GM20000 (cell line): Measurements from ENCODE around the gene IRAK1.

Source experiments
- DNase-seq: peaks from one replicate; pipeline ENCODE4 v3.0.0; 2012; ENCODE audit warnings: low spot score
- TF ChIP-seq, protein P1 (sequence below): IDR thresholded peaks from 2 replicates; pipeline ENCODE4 v1.5.1; 2012; ENCODE audit warnings: mild to moderate bottlenecking, control low read depth; ENCODE audit errors: extremely low read depth, missing control alignments

The IRAK1 gene

DNA sequence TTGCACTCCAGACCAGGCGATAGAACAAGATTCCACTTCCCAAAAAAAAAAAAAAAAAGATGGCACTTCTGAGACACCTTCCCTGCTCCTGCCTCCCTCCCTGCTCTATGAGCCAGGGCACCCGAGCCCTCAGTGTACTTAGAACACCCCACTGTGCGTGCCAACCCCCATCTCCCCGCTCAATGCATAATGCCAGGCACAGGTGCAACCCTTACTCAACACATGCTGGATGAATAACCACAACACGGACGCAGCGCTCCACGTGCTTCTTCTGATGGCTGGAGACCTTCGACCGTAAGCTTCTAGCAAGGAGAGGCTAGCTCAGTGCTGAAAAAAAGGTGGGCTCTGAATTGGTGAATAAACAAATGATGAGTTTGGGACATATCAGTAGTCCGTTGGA is 19.9 kb upstream of the IRAK1 start:
- DNase-seq, result no peak
- TF ChIP-seq, protein P1, sequence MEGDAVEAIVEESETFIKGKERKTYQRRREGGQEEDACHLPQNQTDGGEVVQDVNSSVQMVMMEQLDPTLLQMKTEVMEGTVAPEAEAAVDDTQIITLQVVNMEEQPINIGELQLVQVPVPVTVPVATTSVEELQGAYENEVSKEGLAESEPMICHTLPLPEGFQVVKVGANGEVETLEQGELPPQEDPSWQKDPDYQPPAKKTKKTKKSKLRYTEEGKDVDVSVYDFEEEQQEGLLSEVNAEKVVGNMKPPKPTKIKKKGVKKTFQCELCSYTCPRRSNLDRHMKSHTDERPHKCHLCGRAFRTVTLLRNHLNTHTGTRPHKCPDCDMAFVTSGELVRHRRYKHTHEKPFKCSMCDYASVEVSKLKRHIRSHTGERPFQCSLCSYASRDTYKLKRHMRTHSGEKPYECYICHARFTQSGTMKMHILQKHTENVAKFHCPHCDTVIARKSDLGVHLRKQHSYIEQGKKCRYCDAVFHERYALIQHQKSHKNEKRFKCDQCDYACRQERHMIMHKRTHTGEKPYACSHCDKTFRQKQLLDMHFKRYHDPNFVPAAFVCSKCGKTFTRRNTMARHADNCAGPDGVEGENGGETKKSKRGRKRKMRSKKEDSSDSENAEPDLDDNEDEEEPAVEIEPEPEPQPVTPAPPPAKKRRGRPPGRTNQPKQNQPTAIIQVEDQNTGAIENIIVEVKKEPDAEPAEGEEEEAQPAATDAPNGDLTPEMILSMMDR, result no peak

DNA sequence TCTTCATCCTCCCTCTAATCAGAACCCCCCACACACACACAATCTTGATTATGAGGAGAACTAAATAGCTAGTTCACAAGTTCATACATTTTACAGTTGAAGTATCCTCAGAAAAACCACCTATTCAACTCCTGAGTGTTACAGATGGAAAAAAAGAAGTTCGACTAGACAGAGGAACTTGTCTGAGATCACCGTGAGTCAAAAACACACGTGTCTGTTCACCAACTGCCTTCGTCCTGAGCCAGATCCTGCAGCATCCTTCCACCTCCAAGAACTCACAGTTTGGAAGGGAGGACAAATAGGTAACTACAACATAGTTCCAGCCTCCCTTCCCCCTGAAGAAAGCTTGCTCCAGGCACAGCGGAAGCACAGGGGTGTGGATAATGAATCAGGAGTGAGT is 19.0 kb upstream of the IRAK1 start:
- no peak for DNase-seq
- TF ChIP-seq, protein P1, result no peak

- TF ChIP-seq, protein P1, result no peak
- DNase-seq, result no peak
Measured at GRCh38 chrX:154037754-154038153, 18.1 kb upstream of the IRAK1 start.

DNA sequence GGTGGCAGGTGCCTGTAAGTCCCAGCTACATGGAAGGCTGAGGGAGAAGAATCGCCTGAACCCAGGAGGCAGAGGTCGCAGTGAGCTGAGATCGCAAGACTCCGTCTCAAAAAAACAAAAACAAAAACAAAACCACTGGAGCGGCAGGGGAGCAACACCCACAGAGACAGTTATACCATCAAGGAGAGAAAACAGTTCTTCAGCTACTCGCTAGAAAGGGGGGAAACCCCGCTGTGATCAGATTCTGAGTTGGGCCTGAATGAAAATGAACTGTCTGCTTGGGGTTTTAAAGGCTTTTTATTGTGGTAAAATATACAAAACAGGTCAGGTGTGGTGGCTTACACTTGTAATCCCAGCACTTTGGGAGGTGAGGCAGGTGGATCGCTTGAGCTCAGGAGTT is 16.8 kb upstream of the IRAK1 start:
- peak; percentile 44 for DNase-seq
- TF ChIP-seq, protein P1, result no peak

DNA sequence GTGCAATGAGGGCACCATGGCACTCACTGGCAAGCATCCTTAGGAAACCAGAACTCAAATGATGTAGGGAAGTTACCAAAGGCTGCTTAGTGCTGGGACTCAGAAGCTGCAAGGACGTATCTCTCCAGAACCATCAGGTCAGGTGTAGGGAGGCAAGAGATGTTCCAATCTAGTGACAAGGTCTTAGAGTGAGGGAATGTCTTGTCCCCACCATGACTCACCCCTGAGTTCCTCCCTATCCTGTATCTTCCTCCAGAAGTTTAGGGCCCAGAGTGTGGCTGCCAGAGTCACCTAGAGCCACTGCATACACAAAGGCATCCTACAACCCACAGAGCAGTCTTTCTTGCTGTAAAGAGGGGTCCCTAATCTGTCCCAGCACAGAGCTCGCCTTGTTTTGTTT is 14.1 kb upstream of the IRAK1 start:
- TF ChIP-seq, protein P1, result no peak
- no peak for DNase-seq

DNA sequence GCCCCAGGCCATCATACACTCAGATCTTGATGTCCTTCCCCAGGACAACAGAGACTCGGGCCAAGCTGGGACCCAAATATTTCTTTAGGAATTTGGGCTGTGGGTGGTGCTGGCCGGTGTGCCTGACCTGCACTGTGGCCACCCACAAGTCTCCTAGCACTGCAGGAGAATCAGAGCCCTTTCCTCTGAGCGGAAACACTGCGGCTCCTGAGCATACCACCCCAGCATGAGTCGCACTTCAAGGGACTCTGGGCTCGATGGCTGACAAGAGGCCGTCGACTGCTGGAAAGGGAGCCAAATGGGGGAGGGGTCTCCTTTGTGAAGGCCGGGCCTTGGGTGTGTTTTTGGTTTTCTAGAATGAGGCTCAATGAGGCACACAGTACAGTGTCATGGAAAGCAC is 13.0 kb upstream of the IRAK1 start:
- TF ChIP-seq, protein P1, result no peak
- no peak for DNase-seq

DNA sequence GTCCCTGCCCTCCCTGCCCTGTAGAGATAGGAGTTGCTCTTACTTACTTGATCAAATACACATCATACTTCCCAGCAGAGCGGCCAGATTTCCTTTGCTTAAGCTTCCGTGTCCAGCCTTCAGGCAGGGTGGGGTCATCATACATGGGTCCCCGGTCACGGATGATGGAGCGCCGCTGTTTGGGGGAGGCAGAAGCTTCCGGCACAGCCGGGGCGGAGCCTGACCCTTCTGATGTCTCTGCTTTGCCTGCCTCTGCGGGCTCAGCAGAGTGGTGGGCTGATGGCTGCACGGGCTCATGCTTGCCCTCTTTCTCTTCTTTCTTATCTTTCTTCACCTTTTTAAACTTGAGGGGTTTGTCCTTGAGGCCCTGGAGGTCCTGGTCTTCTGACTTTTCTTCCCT is 12.5 kb upstream of the IRAK1 start:
- TF ChIP-seq, protein P1, result no peak
- no peak for DNase-seq
